ENCODE data around the gene GRIN2D.

- TF ChIP-seq SUZ12 (IDR thresholded peaks at IDR 0.05) (no peak), LEF1 (IDR thresholded peaks at IDR 0.05; ENCODE audit: borderline replicate concordance) (no peak), SP1 (IDR thresholded peaks at IDR 0.05) (no peak), ARNT (IDR thresholded peaks at IDR 0.05) (no peak), ELF4 (IDR thresholded peaks at IDR 0.05) (no peak), FOXM1 (IDR thresholded peaks at IDR 0.05; ENCODE audit: borderline replicate concordance) (no peak), NFRKB (IDR thresholded peaks at IDR 0.05) (no peak), PKNOX1 (IDR thresholded peaks at IDR 0.05) (no peak), L3MBTL2 (conservative IDR thresholded peaks at IDR 0.05) (no peak), HDGF (IDR thresholded peaks at IDR 0.05; ENCODE audit: borderline replicate concordance) (no peak), FOXA1 (IDR thresholded peaks at IDR 0.05) (no peak), TARDBP (IDR thresholded peaks at IDR 0.05) (no peak)
Measured at GRCh38 chr19:48442116-48443035, 48.9 kb downstream of the GRIN2D start.

Data from HEK293T (cell line).